Activated effector memory CD4-positive, alpha-beta T cell treated with anti-CD3 and anti-CD28 coated beads, Interleukin-2, amount 50 U/mL, for 16 hours (primary cell): ENCODE measurements around the gene ACP5.

Source experiments
- DNase-seq: peaks from one replicate; pipeline ENCODE4 v3.0.0-alpha.2; 2020

Gene ACP5

DNA sequence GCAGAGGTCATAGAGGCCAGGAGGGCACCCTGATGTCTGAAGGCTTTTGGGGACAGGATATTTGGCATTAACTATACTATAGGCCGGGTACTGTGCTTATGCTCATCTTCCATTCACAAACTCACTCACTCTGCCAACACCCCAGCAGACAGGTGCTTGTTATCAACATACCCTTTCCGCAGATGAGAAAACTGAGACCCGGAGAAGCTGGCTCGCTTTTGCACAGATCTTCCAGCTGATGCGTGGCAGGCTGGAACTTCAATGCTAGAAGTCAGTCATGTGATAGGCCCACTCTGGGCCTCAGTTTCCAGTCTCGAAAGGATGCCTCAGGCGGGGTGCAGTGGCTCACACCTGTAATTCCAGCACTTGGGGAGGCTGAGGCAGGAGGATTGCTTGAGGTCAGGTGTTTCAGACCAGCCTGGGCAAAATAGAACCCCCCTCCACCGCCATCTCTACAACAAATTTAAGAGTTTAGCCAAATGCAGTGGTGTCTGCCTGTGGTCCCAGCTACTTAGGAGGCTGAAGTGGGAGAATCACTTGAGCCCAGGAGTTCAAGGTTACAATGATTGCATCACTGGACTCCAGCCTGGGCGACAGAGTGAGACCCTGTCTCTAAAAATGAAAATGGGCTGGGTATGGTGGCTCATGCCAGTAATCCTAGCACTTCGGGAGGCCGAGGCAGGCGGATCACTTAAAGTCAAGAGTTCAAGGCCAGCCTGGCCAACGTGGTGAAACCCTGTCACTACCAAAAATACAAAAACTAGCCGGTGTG, 29.3 kb downstream of the ACP5 start:
- DNase-seq: no peak

DNA sequence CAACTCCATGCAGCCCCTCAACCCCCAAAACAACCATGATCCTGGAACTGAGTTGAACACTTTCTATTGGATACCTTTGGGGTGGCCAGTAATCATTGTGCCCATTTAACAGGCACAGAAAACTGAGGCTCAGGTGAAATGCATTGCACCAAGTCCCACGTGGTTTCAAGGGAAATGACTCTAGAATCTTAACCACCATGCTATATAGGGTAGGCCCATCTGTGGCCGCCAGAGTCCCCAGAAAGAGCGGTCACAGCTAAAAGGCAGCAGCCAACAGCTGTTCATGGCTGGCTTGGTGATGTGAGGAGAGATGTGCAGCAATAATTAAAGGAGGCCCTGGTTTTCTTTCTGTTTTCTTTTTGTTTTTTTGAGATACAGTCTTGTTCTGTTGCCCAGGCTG, 36.2 kb downstream of the ACP5 start:
- DNase-seq: no peak

DNA sequence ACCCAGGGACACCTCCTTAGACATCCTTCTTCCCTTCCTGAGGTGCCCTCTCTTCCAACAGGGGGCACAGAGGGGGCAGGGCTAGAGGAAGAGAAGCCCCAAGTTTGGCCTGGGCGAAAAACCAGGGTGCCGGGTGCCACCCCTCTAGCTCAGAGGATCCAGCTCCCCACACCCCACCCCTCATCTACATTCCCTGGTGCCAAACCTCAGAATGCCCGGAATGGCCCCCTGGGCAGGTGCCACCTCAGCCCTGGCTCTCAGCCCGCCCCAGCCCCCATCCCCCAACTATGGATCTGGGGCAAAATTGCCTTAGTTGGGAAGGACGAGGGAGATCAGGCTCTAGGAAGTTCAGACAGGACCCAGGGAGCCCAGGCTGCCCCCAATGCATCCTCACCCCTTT, 36.8 kb downstream of the ACP5 start:
- DNase-seq: no peak

DNA sequence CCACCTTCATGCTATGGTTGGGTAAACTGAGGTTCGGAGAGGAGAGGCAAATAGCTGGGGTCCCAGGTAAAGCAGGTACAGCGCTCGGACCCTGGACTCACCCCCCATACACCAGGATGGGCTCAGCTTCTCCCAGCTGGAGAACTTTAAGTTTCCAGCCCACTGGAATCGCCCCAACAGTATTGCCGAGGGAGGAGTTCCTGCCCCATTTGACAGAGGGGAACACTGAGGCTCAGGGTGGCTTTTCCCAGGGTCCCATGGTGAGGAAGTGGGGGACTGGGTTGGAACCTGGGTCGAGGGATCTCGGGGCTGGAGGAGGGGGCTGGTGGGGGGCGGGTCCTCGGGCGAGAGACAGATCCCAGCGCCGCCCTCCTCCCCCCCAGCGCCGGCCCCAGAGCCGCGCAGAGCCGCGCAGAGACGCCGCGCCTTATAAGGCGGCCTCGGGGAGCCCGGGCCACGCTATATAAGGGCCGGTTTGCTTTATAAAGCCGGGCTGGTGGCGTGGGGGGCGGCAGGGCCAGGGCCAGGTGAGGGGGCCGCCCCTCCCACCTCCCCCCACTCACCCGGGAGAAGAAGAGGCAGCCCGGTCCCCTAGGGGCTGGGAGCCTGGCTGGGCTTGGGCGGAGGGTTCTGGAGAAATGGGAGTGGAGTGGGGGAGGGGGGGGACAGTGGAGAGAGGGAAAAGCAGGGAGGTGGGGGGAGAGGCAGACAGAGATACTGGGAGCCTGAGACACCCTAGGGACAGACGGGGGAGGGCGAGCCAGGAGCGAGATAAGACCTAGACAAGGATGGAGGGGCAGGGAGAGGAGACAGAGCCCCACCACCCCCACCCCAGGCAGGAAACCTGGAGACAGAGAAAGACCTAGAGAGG, 37.7 kb downstream of the ACP5 start:
- no peak for DNase-seq

DNA sequence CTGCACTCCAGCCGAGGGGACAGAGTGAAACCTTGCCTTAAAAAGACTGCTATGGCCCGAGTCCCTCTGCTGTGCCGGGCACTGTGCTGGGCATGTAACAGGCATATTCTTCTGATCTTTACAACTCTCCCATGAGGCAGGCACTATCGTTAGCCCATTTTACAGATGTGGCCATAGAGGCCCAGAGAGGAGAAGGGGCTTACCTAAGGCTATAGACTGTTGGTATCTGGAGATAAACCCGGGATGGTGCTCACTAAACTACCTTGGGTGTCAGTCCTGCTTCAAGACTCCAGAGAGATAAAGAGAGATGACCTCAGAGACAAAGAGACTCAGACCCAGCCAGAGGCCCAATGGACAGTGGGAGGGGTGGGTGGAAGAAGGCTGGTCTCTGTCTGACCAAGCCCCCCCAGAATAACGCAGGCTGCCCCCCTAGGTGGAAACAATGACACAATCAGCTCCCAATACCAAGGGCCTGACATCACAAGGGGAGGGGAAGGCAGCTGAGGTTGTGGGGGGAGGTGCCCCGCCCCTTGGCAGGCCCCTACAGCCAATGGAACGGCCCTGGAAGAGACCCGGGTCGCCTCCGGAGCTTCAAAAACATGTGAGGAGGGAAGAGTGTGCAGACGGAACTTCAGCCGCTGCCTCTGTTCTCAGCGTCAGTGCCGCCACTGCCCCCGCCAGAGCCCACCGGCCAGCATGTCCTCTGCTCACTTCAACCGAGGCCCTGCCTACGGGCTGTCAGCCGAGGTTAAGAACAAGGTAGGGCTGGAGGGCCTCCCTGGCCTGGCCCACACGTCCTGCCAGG, 39.0 kb downstream of the ACP5 start, which contains the start of gene CNN1:
Gene CNN1, plus strand, starts transcription at position 620 of the 805 bp plus-strand sequence. Its CDS starts 77 bp downstream, at position 697.
- DNase-seq: no peak

DNA sequence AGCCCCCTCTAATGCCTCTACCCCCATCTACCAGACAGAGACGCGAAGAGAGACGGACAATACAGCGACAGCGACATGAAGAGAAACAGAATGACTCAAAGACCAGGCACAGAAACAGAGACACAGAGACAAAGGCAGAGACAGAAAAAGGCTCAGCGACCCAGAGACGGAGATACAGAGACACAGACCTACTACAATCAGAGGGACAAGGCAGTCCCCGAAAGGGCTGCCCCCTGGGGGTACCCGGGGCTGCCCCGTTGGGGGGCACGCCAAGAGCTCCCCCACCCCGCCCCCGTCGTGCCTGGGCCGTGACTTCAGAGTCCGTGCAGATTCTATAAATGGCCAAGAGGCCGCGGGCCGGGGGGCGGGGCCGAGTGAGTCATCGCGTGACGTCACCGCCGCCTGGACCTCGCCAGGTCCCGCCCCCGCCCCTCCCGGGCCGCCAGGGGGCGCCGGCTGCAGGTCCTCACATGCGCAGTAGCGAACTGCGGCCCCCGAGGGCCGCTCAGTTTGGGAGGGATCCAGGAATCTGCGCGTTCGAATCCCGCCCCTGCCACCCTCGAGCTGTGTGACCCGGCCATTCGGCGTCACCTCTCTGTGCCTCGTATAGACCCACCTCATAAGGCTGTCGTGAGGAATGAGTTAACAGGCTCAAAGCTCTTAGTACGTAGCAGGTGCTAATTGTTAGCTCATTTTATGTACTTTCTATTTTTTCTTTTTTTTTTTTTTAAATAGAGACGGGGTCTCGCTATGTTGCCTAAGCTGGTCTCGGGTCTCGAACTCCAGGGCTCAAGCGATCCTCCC, 41.5 kb downstream of the ACP5 start:
- DNase-seq: peak; percentile 95

DNA sequence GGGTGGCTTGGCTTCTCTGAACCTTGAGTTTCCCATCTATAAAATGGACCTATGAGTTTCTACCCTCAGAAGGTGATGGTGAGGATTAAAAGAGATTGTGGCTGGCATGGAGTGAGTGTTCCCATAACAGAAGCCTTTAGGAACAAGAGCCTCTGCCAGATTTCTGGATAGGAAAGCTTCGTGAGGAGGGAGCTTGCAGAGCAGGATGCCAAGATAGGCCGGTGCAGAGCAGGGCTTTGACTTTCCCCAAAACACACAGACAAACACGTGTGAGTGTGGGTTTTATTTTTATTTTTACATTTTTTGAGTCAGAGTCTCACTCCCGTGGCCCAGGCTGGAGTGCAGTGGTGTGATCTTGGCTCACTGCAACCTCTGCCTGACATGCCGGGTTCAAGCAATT, 42.5 kb downstream of the ACP5 start:
- no peak for DNase-seq

DNA sequence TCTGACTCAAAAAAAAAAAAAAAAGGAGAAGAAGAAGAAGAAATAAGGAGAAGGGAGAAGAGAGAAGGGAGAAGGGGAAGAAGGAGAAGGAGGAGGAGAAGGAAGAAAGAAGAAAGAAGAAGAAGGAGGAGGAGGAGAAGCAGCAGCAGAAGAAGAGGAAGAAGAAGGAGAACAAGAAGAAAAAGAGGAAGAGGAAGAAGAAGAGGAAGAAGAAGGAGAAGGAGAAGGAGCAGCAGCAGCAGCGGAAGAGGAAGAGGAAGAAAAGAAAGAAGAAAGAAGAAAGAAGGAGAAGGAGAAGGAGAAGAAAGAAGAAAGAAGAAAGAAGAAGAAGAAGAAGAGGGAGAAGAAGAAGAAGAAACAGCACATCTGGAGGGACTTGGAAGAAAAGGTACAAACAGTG, 42.9 kb downstream of the ACP5 start:
- DNase-seq: no peak

DNA sequence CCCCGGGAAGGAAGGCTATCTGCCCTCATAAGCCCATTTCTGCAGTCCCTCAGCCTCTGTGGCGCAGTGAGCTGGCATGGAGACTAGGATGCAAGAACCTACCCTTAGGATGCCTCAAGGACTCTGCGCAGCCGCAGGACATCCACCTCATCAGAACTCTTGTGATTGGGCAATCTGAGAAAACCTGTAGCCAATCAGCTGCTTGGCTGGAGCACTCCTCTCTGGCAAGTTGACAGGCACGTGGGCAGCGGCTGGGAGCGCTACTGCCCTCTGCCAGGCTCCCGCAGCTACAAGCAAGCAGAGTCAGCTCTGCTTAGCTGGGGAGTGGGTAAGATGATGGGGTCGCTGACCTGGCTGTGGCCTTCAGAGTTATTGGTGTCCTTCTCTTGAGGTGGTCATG, 47.0 kb downstream of the ACP5 start:
- DNase-seq: peak; percentile 74

DNA sequence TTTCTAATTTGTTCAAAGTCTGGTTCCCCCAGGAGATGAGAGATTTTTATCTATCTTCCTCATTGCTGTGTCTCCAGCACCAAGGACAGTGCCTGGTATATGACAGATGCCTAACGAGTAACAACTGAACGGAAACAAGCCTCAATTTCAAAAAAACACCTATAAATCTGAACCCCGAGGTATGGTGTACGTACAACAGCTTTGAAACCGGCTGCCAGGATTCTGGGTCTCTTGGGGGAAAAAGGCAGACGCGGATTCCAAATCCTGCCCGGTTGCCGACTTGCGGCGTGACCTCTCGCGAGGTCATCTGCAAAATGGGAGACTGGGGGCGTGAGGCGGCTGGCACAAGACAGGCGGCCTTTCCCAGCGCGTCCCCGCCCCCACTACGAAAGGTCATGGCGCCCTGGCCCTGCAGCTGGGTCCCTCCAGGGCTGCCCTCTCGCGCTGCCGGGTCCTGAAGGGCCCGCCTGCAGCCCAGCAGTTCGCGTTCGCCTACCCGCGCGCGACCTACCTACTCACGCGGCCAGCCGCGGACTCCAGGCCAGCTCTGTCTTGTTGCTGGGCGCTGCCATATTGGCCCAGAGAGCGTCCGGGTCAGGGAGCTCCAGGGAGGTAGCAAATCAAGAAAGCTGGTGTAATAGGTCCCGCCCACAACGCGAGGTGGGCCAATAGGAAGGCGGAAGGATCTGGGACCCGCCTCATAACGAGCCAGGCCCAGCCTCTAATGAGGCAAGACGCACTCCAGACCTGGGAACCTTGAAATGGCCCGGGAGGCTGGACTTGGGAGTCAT, 48.7 kb downstream of the ACP5 start, which contains the start of gene ECSIT:
Gene ECSIT, minus strand, starts transcription at position 584 of the 791 bp plus-strand sequence. CDS start 9,964 bp downstream, outside the sequence.
- peak; percentile 97 for DNase-seq
